HEK293 (cell line): Measurements from ENCODE around the gene KANK3.

Source experiments
- CTCF ChIA-PET: fragments of 350-600 bp; formaldehyde crosslinking; extraction: SDS; loops from one replicate; lab custom pipeline; 2021; ENCODE audit warnings: antibody characterized with exemption; lab: Yijun Ruan, JAX
- POLR2A ChIA-PET: fragments of 300-600 bp; formaldehyde crosslinking; extraction: SDS; loops from one replicate; lab custom pipeline; 2020; ENCODE audit warnings: antibody characterized with exemption, inconsistent platforms; lab: Yijun Ruan, JAX
- H3K27ac ChIP-seq: fragments of 200-500 bp; sonication (Bioruptor generic); 2 replicates; pipeline ENCODE4 v1.5.1; 2014; ENCODE audit warnings: low read depth, low read length, control low read depth, inconsistent platforms; ENCODE audit errors: extremely low read depth
- H3K36me3 ChIP-seq, 2 experiments: fragments of 200-500 bp in 1 of 2; sonication (Bioruptor generic) in 1 of 2; 1 replicate in 1 of 2; 2 replicates in 1 of 2; pipeline ENCODE4 v1.5.1; 2014 to 2017; ENCODE audit warnings: inconsistent platforms in 2 of 2, low read length in 2 of 2; ENCODE audit not compliant: control insufficient read depth in 2 of 2, insufficient read depth in 1 of 2
- H3K4me1 ChIP-seq: fragments of 200-500 bp; sonication (Bioruptor generic); 2 replicates; pipeline ENCODE4 v1.5.1; 2014; ENCODE audit warnings: mild to moderate bottlenecking, low read length, inconsistent platforms; ENCODE audit not compliant: control insufficient read depth, insufficient read depth
- H3K4me3 ChIP-seq: 2 replicates; pipeline ENCODE4 v1.5.1; 2011; ENCODE audit warnings: low read depth, mild to moderate bottlenecking, control low read depth, low read length, moderate library complexity
- H3K9me3 ChIP-seq: fragments of 200-500 bp; sonication (Bioruptor generic); 2 replicates; pipeline ENCODE4 v1.5.1; 2014; ENCODE audit warnings: low read depth, low read length, inconsistent platforms; ENCODE audit not compliant: control insufficient read depth, insufficient read depth
- CTCF ChIP-seq: fragments of 450-650 bp; formaldehyde crosslinking; IDR thresholded peaks from 2 replicates; pipeline ENCODE4 v1.5.1; 2016; ENCODE audit warnings: missing biosample characterization, missing genetic modification characterization
- ELK4 ChIP-seq: IDR thresholded peaks from 2 replicates; pipeline ENCODE4 v1.6.1; 2011; ENCODE audit warnings: mild to moderate bottlenecking, low read depth, low read length, borderline replicate concordance
- GLIS1 ChIP-seq: fragments of 450-650 bp; formaldehyde crosslinking; IDR thresholded peaks from 2 replicates; pipeline ENCODE4 v1.5.1; 2016; ENCODE audit warnings: missing biosample characterization, missing genetic modification characterization
- GLIS2 ChIP-seq: fragments of 450-650 bp; formaldehyde crosslinking; IDR thresholded peaks from 2 replicates; pipeline ENCODE4 v1.5.1; 2016; ENCODE audit warnings: missing biosample characterization, missing genetic modification characterization
- KLF1 ChIP-seq: fragments of 450-650 bp; formaldehyde crosslinking; IDR thresholded peaks from 2 replicates; pipeline ENCODE4 v1.5.1; 2016; ENCODE audit warnings: missing biosample characterization, missing genetic modification characterization
- KLF16 ChIP-seq: fragments of 450-650 bp; formaldehyde crosslinking; IDR thresholded peaks from 2 replicates; pipeline ENCODE4 v1.5.1; 2017; ENCODE audit warnings: missing biosample characterization, missing genetic modification characterization
- TSHZ1 ChIP-seq: fragments of 450-650 bp; formaldehyde crosslinking; IDR thresholded peaks from 2 replicates; pipeline ENCODE4 v1.5.1; 2016; ENCODE audit warnings: missing biosample characterization, missing genetic modification characterization, borderline replicate concordance
- ZBTB26 ChIP-seq: fragments of 450-650 bp; formaldehyde crosslinking; optimal IDR thresholded peaks from 2 replicates; pipeline ENCODE3; 2016; ENCODE audit warnings: missing biosample characterization, mild to moderate bottlenecking, missing genetic modification characterization
- ZNF114 ChIP-seq: fragments of 450-650 bp; formaldehyde crosslinking; IDR thresholded peaks from 2 replicates; pipeline ENCODE4 v1.5.0; 2017; ENCODE audit warnings: missing biosample characterization, missing genetic modification characterization
- ZNF335 ChIP-seq: fragments of 450-650 bp; formaldehyde crosslinking; conservative IDR thresholded peaks from 2 replicates; pipeline ENCODE4 v1.5.1; 2016; ENCODE audit warnings: missing biosample characterization, missing genetic modification characterization
- ZNF510 ChIP-seq: fragments of 450-650 bp; formaldehyde crosslinking; IDR thresholded peaks from 2 replicates; pipeline ENCODE4 v1.5.1; 2018; ENCODE audit warnings: mild to moderate bottlenecking, missing genetic modification characterization, missing biosample characterization; ENCODE audit not compliant: insufficient replicate concordance
- ZXDB ChIP-seq: fragments of 450-650 bp; formaldehyde crosslinking; IDR thresholded peaks from 2 replicates; pipeline ENCODE4 v1.5.1; 2016; ENCODE audit warnings: missing biosample characterization, missing genetic modification characterization

The KANK3 gene

GRCh38 chr19:8306235-8307054, 36.6 kb downstream of the KANK3 start:
- ChIA-PET POLR2A (interaction anchor here (0.6 to 1.0 kb wide), 4 partner anchors 11 to 34 kb away, joined by 3 to 7 read pairs (median 4); partner anchors contain the start of genes NDUFA7 and RPS28), CTCF (interaction anchor here (0.5 kb wide), 1 partner anchor 42 kb away, joined by 5 read pairs; no protein-coding TSS in a partner anchor)
- Histone ChIP-seq H3K27ac (no peak overlapping the region), H3K4me3 (no peak overlapping the region), H3K4me1 (no peaks in the 10 kb centered on the region), H3K9me3 (no peaks in the 10 kb centered on the region), H3K36me3 (peaks cover 3 to 38% of the 10 kb centered on the region in 2 experiments; a peak in 2 of 3 replicates)
- no peak for TF ChIP-seq ZXDB
- TF ChIP-seq ELK4: no peak
- peak; percentile 49; the same call in 1 of the 2 replicates for TF ChIP-seq KLF1 (tag by site-specific recombination)

- ChIA-PET POLR2A (interaction anchor here (0.6 to 1.0 kb wide), 3 partner anchors 16 to 35 kb away, joined by 3 to 7 read pairs (median 4); partner anchors contain the start of genes NDUFA7 and RPS28), CTCF (interaction anchor here (0.5 to 0.7 kb wide), 2 partner anchors 43 to 484 kb away, joined by 3 to 5 read pairs; no protein-coding TSS in a partner anchor)
- H3K27ac ChIP-seq: no peak overlapping the region
- no peak overlapping the region for H3K4me3 ChIP-seq
- no peaks in the 10 kb centered on the region for H3K9me3 ChIP-seq
- TF ChIP-seq GLIS1 (tag by site-specific recombination) (no peak), KLF1 (tag by site-specific recombination) (no peak), GLIS2 (no peak), TSHZ1 (no peak), ZBTB26 (peak; percentile 5), ZNF335 (0 out of 2 replicates have a peak, but pooled peaks have one; percentile 13), ZNF510 (no peak), KLF16 (no peak), ZNF114 (no peak), CTCF (no peak)
- peaks cover 0 to 31% of the 10 kb centered on the region in 2 experiments; a peak in 2 of 3 replicates for H3K36me3 ChIP-seq
- H3K4me1 ChIP-seq: no peaks in the 10 kb centered on the region
These were observed 37.3 kb downstream of the KANK3 start for GRCh38 chr19:8305798-8306197.
